NCI-H2107 (cell line): Measurements from ENCODE around the gene OR56A5.

Source experiments
- DNase-seq: peaks from one replicate; lab custom pipeline; 2025; lab: John Stamatoyannopoulos, UW

OR56A5 gene

DNA sequence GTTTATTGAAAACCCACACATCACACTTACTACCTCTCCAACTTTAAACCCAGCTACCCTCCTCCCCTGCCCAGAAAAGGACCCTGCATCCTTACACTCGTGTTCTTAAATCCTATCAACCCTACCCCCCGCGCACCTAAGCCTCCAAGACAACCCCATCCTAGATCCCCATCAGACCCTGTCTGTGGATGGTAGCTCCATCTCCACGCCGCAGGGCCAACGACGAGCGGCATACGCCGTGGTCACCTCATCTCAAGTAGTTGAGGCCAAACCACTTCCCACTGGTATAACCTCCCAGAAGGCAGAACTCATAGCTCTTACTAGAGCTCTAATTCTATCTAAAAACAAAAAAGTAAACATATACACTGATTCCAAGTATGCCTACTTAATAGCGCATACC lies 35.6 kb downstream of the OR56A5 start:
- no peak for DNase-seq

DNA sequence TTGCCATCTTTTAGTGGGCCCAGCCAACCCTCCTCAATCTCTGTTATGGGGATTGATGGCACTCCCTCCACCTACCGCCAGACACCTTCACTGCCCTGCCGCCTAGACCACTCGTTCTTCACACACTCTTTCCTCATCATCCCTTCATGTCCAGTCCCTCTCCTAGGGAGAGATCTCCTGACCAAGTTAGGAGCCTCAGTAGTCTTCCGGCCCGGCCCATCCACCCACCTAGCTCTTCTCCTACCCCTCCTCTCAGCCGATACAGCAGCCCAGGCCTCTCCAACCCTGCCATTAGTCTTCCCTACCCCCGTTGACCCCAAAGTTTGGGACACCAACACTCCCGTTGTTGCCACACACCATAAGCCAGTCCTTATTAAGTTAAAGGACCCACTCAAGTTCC lies 37.2 kb downstream of the OR56A5 start:
- no peak for DNase-seq

DNA sequence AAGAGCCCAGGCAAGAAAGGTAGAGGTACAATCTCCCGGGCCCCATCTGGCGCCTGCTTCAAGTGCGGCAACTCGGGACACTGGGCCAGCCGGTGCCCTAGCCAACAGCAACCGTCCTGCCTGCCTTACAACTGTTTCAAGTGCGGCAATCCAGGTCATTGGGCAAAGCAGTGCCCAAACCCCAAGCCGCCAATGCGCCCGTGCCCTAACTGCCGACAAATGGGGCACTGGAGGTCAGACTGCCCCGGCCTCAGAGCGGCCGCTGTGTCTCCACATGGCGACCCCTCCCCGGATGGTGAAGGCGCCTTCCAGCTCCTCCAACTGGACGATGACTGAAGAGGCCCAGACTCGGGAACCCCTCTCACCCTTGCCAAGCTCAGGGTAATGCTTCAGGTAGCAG lies 37.7 kb downstream of the OR56A5 start:
- no peak for DNase-seq

DNA sequence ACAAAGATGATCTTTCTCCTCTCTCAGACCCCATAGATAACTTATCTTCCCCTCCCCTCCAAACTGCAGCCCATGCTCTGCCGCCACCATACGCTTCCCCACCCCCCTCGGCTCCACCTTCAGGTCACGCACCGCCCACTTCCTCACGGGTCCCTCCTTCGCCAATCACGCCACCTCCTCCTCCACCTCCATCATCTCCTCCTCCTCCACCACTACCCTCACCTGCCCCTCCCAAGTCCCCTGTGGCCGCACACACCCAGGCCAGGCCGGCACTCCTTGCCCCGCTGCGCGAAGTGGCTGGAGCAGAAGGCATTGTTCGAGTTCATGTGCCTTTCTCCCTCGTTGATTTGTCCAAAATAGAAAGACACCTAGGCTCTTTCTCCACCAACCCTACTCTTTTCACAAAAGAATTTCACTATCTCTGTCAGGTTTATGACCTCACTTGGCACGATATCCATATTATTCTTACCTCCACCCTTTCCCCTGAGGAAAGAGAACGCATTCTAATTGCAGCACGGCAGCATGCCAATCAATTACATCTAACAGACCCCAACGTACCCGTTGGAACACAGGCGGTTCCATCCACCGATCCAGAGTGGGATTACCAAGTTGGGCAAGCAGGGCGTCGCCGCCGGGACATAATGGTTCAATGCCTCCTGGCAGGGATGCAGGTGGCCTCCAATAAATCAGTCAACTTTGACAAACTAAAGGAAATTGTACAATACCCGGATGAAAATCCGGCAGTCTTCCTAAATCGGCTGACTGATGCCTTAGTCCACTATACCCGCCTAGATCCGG lies 38.5 kb downstream of the OR56A5 start:
- DNase-seq = no peak

DNA sequence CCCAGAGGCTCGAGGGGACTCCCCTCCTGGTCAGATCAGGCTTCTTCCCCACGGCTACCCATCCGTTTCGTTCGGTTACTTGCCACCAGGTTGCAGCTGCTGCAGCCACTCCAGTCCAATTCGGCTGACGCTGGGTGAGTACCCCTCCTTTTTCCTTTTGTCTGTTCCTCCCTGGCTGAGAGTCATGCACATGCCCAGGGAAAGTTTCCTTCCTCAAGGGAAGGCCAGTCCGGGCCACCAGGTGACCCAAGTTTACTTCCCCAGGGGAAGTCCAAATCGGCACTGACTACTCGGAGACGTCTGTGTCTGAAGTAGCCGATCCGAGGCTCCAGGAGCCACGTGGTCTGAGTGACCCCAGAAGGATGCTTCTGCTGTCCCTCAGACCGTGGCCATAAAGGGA lies 39.5 kb downstream of the OR56A5 start:
- no peak for DNase-seq

DNA sequence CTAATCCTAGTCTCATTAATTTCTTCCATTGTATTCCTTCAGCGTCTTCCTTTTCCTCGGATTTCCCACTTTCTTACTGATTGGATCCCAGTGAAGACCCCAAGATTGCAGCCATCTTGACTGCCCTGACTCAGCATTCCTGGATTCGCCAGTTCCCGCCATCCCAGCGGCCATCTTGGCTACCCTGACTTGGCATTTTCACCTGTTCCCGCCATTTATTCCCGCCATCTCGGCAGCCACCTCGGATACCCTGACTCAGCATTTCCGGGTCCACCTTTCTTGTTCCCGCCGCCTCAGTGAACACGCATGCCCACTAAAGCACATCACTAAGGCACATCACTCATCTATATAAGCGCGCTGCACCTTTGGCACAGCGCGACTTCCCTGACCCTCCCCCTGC lies 40.0 kb downstream of the OR56A5 start:
- no peak for DNase-seq

DNA sequence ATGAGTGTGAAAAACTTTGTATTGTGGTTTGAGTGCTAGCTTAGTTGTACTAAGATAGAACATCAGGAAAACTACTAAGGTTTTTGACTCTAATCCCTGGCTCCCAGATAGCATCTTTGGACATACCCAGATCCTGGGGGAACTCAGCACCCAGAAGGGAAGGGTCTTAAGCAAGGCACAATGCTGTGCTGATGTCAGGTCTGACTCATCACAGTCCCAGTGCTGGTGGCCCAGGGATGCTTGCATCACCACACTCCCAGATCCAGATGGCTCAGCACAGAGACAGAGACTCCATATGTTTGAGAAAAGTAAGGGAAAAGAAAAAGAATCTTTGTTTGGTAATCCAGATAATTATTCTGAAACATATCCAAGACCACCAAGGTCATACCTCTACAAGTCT lies 44.5 kb downstream of the OR56A5 start:
- DNase-seq = no peak

DNA sequence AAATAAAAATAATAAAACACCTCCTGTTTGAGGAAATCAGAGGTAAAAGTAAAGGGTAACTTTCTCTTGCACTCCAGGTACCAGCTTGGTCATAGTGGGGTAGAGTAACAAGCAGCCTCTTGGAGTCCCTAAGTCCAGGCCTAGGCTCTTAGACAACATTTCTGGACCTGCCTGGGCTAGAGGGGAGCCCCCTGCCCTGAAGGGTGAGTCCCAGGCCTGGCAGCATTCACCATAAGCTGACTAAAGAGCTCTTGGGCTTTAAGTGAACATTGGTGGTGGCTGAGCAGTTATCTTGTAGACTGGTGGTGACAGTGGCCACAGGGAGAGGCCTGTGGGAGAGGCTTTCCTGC lies 44.9 kb downstream of the OR56A5 start:
- no peak for DNase-seq

DNA sequence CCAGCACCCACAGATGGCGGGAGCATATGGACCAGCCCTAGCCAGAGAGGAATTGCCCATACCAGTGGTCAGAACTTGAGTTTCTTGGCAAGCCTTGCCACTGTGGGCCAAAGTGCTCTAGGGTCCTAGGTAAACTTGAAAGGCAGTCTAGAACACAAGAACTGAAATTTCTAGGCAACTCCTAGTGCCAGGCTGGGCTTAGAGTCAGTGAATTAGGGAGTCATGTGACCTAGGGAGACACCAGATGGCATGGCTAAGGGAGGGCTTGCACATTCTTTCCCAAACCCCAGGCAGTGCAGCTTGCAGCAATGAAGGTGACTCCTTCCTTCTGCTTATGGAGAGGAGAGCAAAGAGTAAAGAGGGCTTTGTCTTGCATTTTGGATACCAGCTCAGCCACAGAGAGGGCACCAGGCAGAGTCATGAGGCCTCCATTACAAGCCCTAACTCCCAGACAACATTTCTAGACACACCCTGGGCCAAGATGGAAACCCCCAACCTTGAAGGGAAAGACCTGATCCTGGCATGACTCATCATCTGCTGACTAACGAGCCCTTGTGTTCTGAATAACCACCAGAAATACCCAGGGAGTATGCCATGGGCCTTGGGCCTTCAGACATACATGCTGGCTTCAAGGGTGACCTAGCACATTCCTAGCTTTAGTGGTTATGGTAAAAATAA lies 45.4 kb downstream of the OR56A5 start:
- DNase-seq = no peak
